ENCODE measurements around the gene CHKB.

CHKB gene

DNA sequence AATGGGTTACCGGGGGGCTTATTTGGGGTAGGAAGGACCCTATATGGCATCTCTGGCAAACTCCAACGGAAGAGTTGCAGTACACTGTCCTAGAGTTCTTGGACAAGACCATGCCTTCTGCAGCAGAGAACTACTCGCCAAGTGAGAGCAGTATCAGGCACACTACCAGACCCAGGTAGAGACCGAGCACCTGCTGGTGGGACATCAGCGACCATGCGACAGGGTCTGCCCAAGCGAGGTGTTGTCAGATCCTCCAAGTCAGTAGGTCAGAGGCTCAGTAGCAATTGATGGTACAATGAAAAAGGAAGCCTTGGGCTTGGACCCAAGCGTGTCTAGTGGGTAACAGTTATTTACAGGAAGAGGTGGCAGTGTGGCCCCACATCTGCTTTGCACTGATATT lies 3.1 kb upstream of the CHKB start:
- no peak overlapping the region for H3K27ac ChIP-seq (ENCODE audit: low read depth, low read length, poor library complexity, severe bottlenecking)
- H3K9me2 ChIP-seq (ENCODE audit: low read depth, low read length) = no peaks in the 10 kb centered on the region
- no peak overlapping the region for H3K4me3 ChIP-seq (ENCODE audit: low read depth, low read length, poor library complexity, severe bottlenecking)
- no peak for TF ChIP-seq EZH2 (IDR thresholded peaks at IDR 0.05; ENCODE audit: borderline replicate concordance, low read length)
- TF ChIP-seq, protein P1, sequence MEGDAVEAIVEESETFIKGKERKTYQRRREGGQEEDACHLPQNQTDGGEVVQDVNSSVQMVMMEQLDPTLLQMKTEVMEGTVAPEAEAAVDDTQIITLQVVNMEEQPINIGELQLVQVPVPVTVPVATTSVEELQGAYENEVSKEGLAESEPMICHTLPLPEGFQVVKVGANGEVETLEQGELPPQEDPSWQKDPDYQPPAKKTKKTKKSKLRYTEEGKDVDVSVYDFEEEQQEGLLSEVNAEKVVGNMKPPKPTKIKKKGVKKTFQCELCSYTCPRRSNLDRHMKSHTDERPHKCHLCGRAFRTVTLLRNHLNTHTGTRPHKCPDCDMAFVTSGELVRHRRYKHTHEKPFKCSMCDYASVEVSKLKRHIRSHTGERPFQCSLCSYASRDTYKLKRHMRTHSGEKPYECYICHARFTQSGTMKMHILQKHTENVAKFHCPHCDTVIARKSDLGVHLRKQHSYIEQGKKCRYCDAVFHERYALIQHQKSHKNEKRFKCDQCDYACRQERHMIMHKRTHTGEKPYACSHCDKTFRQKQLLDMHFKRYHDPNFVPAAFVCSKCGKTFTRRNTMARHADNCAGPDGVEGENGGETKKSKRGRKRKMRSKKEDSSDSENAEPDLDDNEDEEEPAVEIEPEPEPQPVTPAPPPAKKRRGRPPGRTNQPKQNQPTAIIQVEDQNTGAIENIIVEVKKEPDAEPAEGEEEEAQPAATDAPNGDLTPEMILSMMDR (IDR thresholded peaks at IDR 0.05; ENCODE audit: low read length) = no peak
- H3K4me2 ChIP-seq (ENCODE audit: low read length) = no peak overlapping the region
- H3K9me3 ChIP-seq (ENCODE audit: low read length) = no peaks in the 10 kb centered on the region
- H4K20me1 ChIP-seq (ENCODE audit: insufficient read depth, low read length) = no peaks in the 10 kb centered on the region
- H2AFZ ChIP-seq (ENCODE audit: low read length) = no peak overlapping the region
- no peaks in the 10 kb centered on the region for H3F3A ChIP-seq (ENCODE audit: insufficient read depth, low read length)
- H3K9ac ChIP-seq (ENCODE audit: low read length) = no peak overlapping the region
- H3K36me3 ChIP-seq (ENCODE audit: insufficient read depth, low read length) = peaks cover 15% of the 10 kb centered on the region
- H3K4me1 ChIP-seq (ENCODE audit: insufficient read depth, low read length, severe bottlenecking) = peaks cover 17% of the 10 kb centered on the region
- 0 out of 2 replicates have a peak, but pooled peaks cover 5% of the 10 kb centered on the region for H3K79me2 ChIP-seq (ENCODE audit: insufficient read depth, low read length)
- no peaks in the 10 kb centered on the region for H3K27me3 ChIP-seq (ENCODE audit: insufficient read depth, low read length)

GRCh38 chr22:50585238-50585637 lies 2.6 kb upstream of the CHKB start:
- H3K27me3 ChIP-seq (ENCODE audit: insufficient read depth, low read length) = no peaks in the 10 kb centered on the region
- no peak overlapping the region for H3K4me2 ChIP-seq (ENCODE audit: low read length)
- H3K27ac ChIP-seq (ENCODE audit: low read depth, low read length, poor library complexity, severe bottlenecking) = no peak overlapping the region
- H3K79me2 ChIP-seq (ENCODE audit: insufficient read depth, low read length) = 0 out of 2 replicates have a peak, but pooled peaks cover 5% of the 10 kb centered on the region
- H3K36me3 ChIP-seq (ENCODE audit: insufficient read depth, low read length) = peaks cover 18% of the 10 kb centered on the region
- H3K4me3 ChIP-seq (ENCODE audit: low read depth, low read length, poor library complexity, severe bottlenecking) = no peak overlapping the region
- no peaks in the 10 kb centered on the region for H4K20me1 ChIP-seq (ENCODE audit: insufficient read depth, low read length)
- H3K9me2 ChIP-seq (ENCODE audit: low read depth, low read length) = no peaks in the 10 kb centered on the region
- TF ChIP-seq, protein P1 (IDR thresholded peaks at IDR 0.05; ENCODE audit: low read length) = no peak
- TF ChIP-seq EZH2 (IDR thresholded peaks at IDR 0.05; ENCODE audit: borderline replicate concordance, low read length) = no peak
- peaks cover 17% of the 10 kb centered on the region for H3K4me1 ChIP-seq (ENCODE audit: insufficient read depth, low read length, severe bottlenecking)
- no peak overlapping the region for H3K9ac ChIP-seq (ENCODE audit: low read length)
- H3K9me3 ChIP-seq (ENCODE audit: low read length) = no peaks in the 10 kb centered on the region
- H2AFZ ChIP-seq (ENCODE audit: low read length) = no peak overlapping the region
- no peaks in the 10 kb centered on the region for H3F3A ChIP-seq (ENCODE audit: insufficient read depth, low read length)

DNA sequence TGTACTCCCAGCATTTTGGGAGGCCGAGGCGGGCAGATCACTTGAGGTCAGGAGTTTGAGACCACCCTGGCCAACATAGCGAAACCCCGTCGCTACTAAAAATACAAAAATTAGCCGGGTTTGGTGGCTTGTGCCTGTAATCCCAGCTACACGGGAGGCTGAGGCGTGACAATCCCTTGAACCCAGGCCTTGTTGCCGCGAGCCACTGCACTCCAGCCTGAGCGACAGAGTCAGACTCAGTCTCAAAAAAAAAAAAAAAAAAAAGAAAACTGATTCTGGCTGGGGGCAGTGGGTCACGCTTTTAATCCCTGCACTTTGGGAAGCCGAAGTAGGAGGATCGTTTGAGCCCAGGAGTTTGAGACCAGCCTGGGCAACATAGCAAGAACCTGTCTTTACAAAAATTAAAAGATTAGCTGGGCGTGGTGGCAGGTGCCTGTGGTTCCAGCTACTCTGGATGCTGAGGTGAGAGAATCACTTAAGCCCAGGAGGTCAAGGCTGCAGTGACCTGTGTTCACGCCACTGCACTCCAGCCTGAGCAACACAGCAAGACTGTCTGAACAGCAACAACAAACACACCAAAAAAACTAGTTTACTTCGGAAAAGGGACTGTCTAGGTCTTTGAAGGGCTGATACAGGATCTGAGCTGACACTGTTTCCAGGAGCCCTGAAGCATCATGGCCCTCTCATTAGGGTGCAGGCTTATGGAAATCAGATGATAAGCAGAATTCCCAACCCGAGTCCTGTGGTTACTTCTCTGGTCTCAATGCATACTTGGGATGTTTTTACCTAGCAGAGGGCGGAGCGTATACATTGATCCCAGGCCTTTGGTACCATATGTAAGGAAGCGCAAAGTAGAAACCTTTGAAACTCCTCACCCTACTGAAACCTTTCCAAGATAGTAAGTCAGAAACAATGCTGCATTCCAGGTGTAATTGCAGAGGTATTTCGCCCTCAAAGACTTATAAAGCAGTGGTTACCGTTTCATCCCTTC lies 1.8 kb upstream of the CHKB start:
- peaks cover 27% of the 10 kb centered on the region for H3K36me3 ChIP-seq (ENCODE audit: insufficient read depth, low read length)
- no peak for TF ChIP-seq EZH2 (IDR thresholded peaks at IDR 0.05; ENCODE audit: borderline replicate concordance, low read length)
- TF ChIP-seq, protein P1 (IDR thresholded peaks at IDR 0.05; ENCODE audit: low read length) = no peak
- H3K9me3 ChIP-seq (ENCODE audit: low read length) = no peaks in the 10 kb centered on the region
- H3F3A ChIP-seq (ENCODE audit: insufficient read depth, low read length) = no peaks in the 10 kb centered on the region
- H3K4me2 ChIP-seq (ENCODE audit: low read length) = peak overlapping the region; percentile 96
- H3K27ac ChIP-seq (ENCODE audit: low read depth, low read length, poor library complexity, severe bottlenecking) = no peak overlapping the region
- peak overlapping the region; percentile 80 for H3K4me3 ChIP-seq (ENCODE audit: low read depth, low read length, poor library complexity, severe bottlenecking)
- peak overlapping the region; percentile 75; the same call in 1 of the 2 replicates for H3K9ac ChIP-seq (ENCODE audit: low read length)
- no peaks in the 10 kb centered on the region for H4K20me1 ChIP-seq (ENCODE audit: insufficient read depth, low read length)
- H3K9me2 ChIP-seq (ENCODE audit: low read depth, low read length) = no peaks in the 10 kb centered on the region
- H3K27me3 ChIP-seq (ENCODE audit: insufficient read depth, low read length) = no peaks in the 10 kb centered on the region
- no peak overlapping the region for H2AFZ ChIP-seq (ENCODE audit: low read length)
- peaks cover 17% of the 10 kb centered on the region for H3K4me1 ChIP-seq (ENCODE audit: insufficient read depth, low read length, severe bottlenecking)
- H3K79me2 ChIP-seq (ENCODE audit: insufficient read depth, low read length) = 0 out of 2 replicates have a peak, but pooled peaks cover 5% of the 10 kb centered on the region
